ENCODE results near the gene RPS6KC1.

- TF ChIP-seq CTCF (IDR thresholded peaks at IDR 0.05; ENCODE audit: low read length), result peak; percentile 24; the same call in 1 of the 2 replicates
- TF ChIP-seq EZH2 (IDR thresholded peaks at IDR 0.05; ENCODE audit: borderline replicate concordance, low read length), result no peak
Measured at GRCh38 chr1:213286235-213286634, 235.2 kb downstream of the RPS6KC1 start.

Data from OCI-LY1 (cell line).